Keratinocyte (primary cell): Measurements from ENCODE around the gene FAM20C. TPM values are rescaled to one million over a fixed set of nuclear protein-coding genes. Genes with fewer than 3 reads are reported as not detected.

ENCODE experiments used
- DNase-seq: peaks from one replicate; pipeline ENCODE4 v3.0.0-alpha.2; 2011; ENCODE audit warnings: low read depth, missing footprints, low spot score
- FAIRE-seq: peaks from 2 replicates; lab custom pipeline; 2011; peaks lifted over from hg19 to GRCh38; lab: Jason Lieb, UNC
- H2AFZ ChIP-seq: 2 replicates; pipeline ENCODE4 v1.6.0; 2012; ENCODE audit warnings: low read length, control low read depth, inconsistent platforms; ENCODE audit not compliant: control insufficient read depth
- H3K27ac ChIP-seq: 2 replicates; pipeline ENCODE4 v1.5.1; 2011; ENCODE audit warnings: low read length; ENCODE audit not compliant: control insufficient read depth, insufficient read depth
- H3K27me3 ChIP-seq: 3 replicates; pipeline ENCODE4 v1.6.0; 2011; ENCODE audit warnings: low read length; ENCODE audit not compliant: control insufficient read depth, insufficient read depth; ENCODE audit errors: extremely low read depth
- H3K36me3 ChIP-seq, 2 experiments: 2 replicates in 1 of 2; 3 replicates in 1 of 2; pipeline ENCODE4 v1.5.1; 2011; ENCODE audit warnings: low read length in 2 of 2, mild to moderate bottlenecking in 1 of 2; ENCODE audit not compliant: control insufficient read depth in 2 of 2, insufficient read depth in 2 of 2; ENCODE audit errors: extremely low read depth in 1 of 2
- H3K4me1 ChIP-seq: 3 replicates; pipeline ENCODE4 v1.5.1; 2011; ENCODE audit warnings: low read length; ENCODE audit not compliant: control insufficient read depth, insufficient read depth; ENCODE audit errors: extremely low read depth
- H3K4me2 ChIP-seq: 3 replicates; pipeline ENCODE4 v1.6.0; 2011; ENCODE audit warnings: low read depth, low read length; ENCODE audit not compliant: control insufficient read depth, insufficient read depth; ENCODE audit errors: extremely low read depth
- H3K4me3 ChIP-seq, 3 experiments: fragments of 200-600 bp in 1 of 3; sonication (generic) in 1 of 3; 2 replicates in 2 of 3; 3 replicates in 1 of 3; pipeline ENCODE4 v1.5.1; 2011 to 2016; ENCODE audit warnings: low read length in 3 of 3, mild to moderate bottlenecking in 3 of 3, control low read depth in 2 of 3, inconsistent platforms in 1 of 3, low read depth in 1 of 3, mixed read lengths in 1 of 3, mixed run types in 1 of 3, moderate library complexity in 1 of 3; ENCODE audit not compliant: control insufficient read depth in 2 of 3, insufficient read depth in 2 of 3; ENCODE audit errors: extremely low read depth in 1 of 3
- H3K79me2 ChIP-seq: 2 replicates; pipeline ENCODE4 v1.6.0; 2012; ENCODE audit warnings: low read length; ENCODE audit not compliant: control insufficient read depth, insufficient read depth
- H3K9ac ChIP-seq: 3 replicates; pipeline ENCODE4 v1.6.0; 2011; ENCODE audit warnings: low read length; ENCODE audit not compliant: control insufficient read depth, insufficient read depth; ENCODE audit errors: extremely low read depth
- H3K9me1 ChIP-seq: 3 replicates; pipeline ENCODE4 v1.6.0; 2011; ENCODE audit warnings: low read length; ENCODE audit not compliant: control insufficient read depth, insufficient read depth; ENCODE audit errors: extremely low read depth
- H3K9me3 ChIP-seq: 2 replicates; pipeline ENCODE4 v1.5.1; 2012; ENCODE audit warnings: low read depth, low read length; ENCODE audit not compliant: control insufficient read depth
- H4K20me1 ChIP-seq: 3 replicates; pipeline ENCODE4 v1.6.0; 2011; ENCODE audit warnings: low read length; ENCODE audit not compliant: control insufficient read depth, insufficient read depth; ENCODE audit errors: extremely low read depth
- CTCF ChIP-seq, 3 experiments: IDR thresholded peaks in 1 of 3; conservative IDR thresholded peaks in 1 of 3; optimal IDR thresholded peaks in 1 of 3; 2 replicates in 2 of 3; 3 replicates in 1 of 3; pipeline versions ENCODE3 to v1.5.1; 2011; ENCODE audit warnings: low read length in 3 of 3, mild to moderate bottlenecking in 3 of 3, moderate library complexity in 2 of 3, control low read depth in 1 of 3, inconsistent platforms in 1 of 3; ENCODE audit not compliant: insufficient read depth in 2 of 3; ENCODE audit errors: extremely low read depth in 1 of 3
- EZH2 ChIP-seq: IDR thresholded peaks from one replicate; pipeline ENCODE4 v1.6.1; 2012; ENCODE audit warnings: inconsistent platforms, mild to moderate bottlenecking, low read length, moderate library complexity
- dilution Hi-C: fragments of 300-500 bp; cut with MboI; formaldehyde crosslinking; loops from one replicate; pipeline ENCODE4 v1.7.0; 2020; ENCODE audit warnings: low sequenced_read_pairs; ENCODE audit not compliant: extremely low pct_ligation_motif_present
- polyA plus RNA-seq, 5 experiments: library from polyadenylated mRNA; depleted of rRNA in 3 of 5; stranded (reverse) in 3 of 5; stranded (forward) in 1 of 5; unstranded in 1 of 5; fragments of >200 nt; gene quantifications; 1 replicate in 1 of 5; 2 replicates in 3 of 5; 3 replicates in 1 of 5; pipeline versions ENCODE4 v1.2.1 to v1.2.3, GENCODE V29; 2011 to 2012; ENCODE audit warnings: missing spikeins in 2 of 5, low read depth in 1 of 5, low replicate concordance in 1 of 5

Gene FAM20C
- polyA plus RNA-seq, 1 donor (not counting 4 experiments of a cell fraction or from before 2014, with no cell fraction given): 3.8 TPM

- Histone ChIP-seq H3K27ac (no peak overlapping the region), H2AFZ (no peak overlapping the region), H3K4me3 (no peak overlapping the region), H3K79me2 (no peaks in the 10 kb centered on the region), H3K4me2 (no peak overlapping the region), H3K4me1 (peaks cover 4% of the 10 kb centered on the region), H3K9me1 (no peaks in the 10 kb centered on the region), H3K9me3 (no peaks in the 10 kb centered on the region), H3K36me3 (no peaks in the 10 kb centered on the region), H4K20me1 (no peaks in the 10 kb centered on the region), H3K27me3 (peaks cover 9% of the 10 kb centered on the region), H3K9ac (no peak overlapping the region)
- no peak for TF ChIP-seq CTCF (optimal IDR thresholded peaks at IDR 0.05 in 1 of 3, IDR thresholded peaks at IDR 0.05 in 1 of 3, conservative IDR thresholded peaks at IDR 0.05 in 1 of 3; ENCODE audit: extremely low read depth in 1 of 3, insufficient read depth in 2 of 3, low read length in 3 of 3)
- no peak for TF ChIP-seq EZH2
- DNase-seq (no peak), FAIRE-seq (no peak)
- dilution Hi-C loops: no loop called here
Observed at GRCh38 chr7:171364-171904, 20.9 kb upstream of the FAM20C start.

- DNase-seq (no peak), FAIRE-seq (no peak)
- TF ChIP-seq EZH2: no peak
- no peak for TF ChIP-seq CTCF (optimal IDR thresholded peaks at IDR 0.05 in 1 of 3, IDR thresholded peaks at IDR 0.05 in 1 of 3, conservative IDR thresholded peaks at IDR 0.05 in 1 of 3; ENCODE audit: extremely low read depth in 1 of 3, insufficient read depth in 2 of 3, low read length in 3 of 3)
- H3K9me3 ChIP-seq: no peaks in the 10 kb centered on the region
- H3K9ac ChIP-seq: no peak overlapping the region
- peaks cover 4% of the 10 kb centered on the region for H3K4me1 ChIP-seq
- dilution Hi-C loops: no loop called here
- peaks cover 6% of the 10 kb centered on the region for H3K27me3 ChIP-seq
- H3K4me2 ChIP-seq: no peak overlapping the region
- H4K20me1 ChIP-seq: no peaks in the 10 kb centered on the region
- no peak overlapping the region for H3K27ac ChIP-seq
- H2AFZ ChIP-seq: no peak overlapping the region
- H3K9me1 ChIP-seq: no peaks in the 10 kb centered on the region
- no peaks in the 10 kb centered on the region for H3K36me3 ChIP-seq
- H3K4me3 ChIP-seq: no peak overlapping the region
- no peaks in the 10 kb centered on the region for H3K79me2 ChIP-seq
Observed at GRCh38 chr7:171912-172515, 20.4 kb upstream of the FAM20C start.
